C4-2B (cell line): ENCODE data around the gene FGA.
A peak's percentile ranks its signal among the peaks of the same experiment; 100 is the strongest.

ENCODE experiments used
- H3K27ac ChIP-seq: fragments of 450-650 bp; 2 replicates; pipeline ENCODE4 v1.5.1; 2017
- CTCF ChIP-seq: fragments of 450-650 bp; conservative IDR thresholded peaks from 2 replicates; pipeline ENCODE4 v1.5.1; 2017; ENCODE audit warnings: mild to moderate bottlenecking
- ZFX ChIP-seq: fragments of 450-650 bp; IDR thresholded peaks from 2 replicates; pipeline ENCODE4 v1.6.1; 2017

Gene FGA

GRCh38 chr4:154551872-154552686 lies 38.5 kb downstream of the FGA start:
- H3K27ac ChIP-seq: no peak overlapping the region
- TF ChIP-seq ZFX (no peak), CTCF (peak; percentile 85)

GRCh38 chr4:154549894-154550790 lies 40.4 kb downstream of the FGA start, which contains the start of gene PLRG1:
TSS of gene PLRG1 (minus strand) at chr4:154550400. CDS start at chr4:154550308, 92 bp downstream.
- no peak for TF ChIP-seq CTCF
- no peak for TF ChIP-seq ZFX
- H3K27ac ChIP-seq: peak within 1 kb of the TSS; percentile 70

GRCh38 chr4:154545689-154546088 lies 44.9 kb downstream of the FGA start:
- TF ChIP-seq ZFX (no peak), CTCF (peak; percentile 16)
- no peak overlapping the region for H3K27ac ChIP-seq

GRCh38 chr4:154542271-154542879 lies 48.2 kb downstream of the FGA start:
- no peak overlapping the region for H3K27ac ChIP-seq
- TF ChIP-seq CTCF (no peak), ZFX (no peak)
